ENCODE data around the gene NPHP3. TPM values are rescaled to one million over a fixed set of nuclear protein-coding genes. Genes with fewer than 3 reads are reported as not detected.
"Not testable (repeated sequence)": the region's sequence is repeated elsewhere in the genome, so short reads cannot be mapped to it uniquely, and the experiment has no call there.

The NPHP3 gene
- polyA plus RNA-seq, 1 donor: 88.9 TPM

DNA sequence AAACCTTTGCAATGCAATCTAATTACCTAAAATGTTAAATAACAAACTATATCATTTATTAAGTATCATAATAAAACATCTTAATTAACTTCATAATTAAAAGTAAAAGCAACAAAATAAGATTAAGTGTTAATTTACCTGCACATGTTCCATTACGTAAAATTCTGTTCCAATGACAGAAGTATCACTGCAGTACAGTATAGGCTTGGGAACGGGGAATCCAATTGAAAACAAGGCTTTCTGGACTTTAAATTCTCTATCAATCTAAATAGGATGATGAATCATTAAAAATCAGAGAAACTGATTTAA, 79.7 kb downstream of the NPHP3 start:
- DNase-seq: no peak

DNA sequence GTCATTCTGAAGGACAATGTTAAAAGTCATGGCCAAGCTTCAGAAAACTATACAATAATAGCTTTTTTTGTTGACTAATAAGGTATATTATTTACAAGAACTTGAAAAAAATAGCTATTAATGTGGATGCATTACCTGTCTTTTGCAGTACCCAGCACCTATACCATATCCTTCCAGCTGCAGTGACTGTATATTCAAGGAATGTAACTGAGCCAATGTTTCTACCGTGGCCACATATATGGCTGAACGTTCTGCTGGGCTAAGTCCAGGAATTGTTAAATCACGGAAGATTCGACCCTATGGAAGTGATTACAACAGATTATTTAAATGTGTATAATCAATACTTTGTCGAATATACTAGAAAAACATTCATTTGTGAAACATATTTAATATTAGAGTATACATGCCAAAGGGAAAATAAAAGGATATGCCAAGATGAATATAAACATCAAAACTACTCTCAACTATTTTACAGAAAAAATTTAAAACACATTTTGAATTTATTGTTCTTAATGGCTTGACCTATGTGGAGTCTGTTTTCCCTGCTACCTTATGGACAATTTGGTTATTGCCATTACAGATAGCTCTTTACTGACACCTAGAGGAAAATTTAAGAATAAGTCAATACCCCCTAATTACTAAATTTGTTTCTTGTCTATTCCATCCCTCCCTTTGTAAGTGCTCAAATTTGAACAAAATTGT, 80.2 kb downstream of the NPHP3 start:
- DNase-seq: peak; percentile 31

DNA sequence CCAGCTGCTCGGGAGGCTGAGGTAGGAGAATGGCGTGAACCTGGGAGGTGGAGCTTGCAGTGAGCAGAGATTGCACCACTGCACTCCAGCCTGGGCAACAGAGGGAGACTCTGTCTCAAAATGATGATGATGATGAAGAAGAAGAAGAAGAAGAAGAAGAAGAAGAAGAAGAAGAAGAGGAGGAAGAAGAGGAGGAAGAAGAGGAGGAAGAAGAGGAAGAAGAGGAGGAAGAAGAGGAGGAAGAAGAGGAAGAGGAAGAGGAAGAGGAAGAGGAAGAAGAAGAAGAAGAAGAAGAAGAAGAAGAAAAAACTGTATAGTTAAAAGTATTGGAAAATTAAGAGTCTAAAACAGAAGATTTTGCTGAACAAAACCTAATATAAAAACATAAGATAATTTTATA, 80.8 kb downstream of the NPHP3 start:
- not testable (repeated sequence) for DNase-seq

DNA sequence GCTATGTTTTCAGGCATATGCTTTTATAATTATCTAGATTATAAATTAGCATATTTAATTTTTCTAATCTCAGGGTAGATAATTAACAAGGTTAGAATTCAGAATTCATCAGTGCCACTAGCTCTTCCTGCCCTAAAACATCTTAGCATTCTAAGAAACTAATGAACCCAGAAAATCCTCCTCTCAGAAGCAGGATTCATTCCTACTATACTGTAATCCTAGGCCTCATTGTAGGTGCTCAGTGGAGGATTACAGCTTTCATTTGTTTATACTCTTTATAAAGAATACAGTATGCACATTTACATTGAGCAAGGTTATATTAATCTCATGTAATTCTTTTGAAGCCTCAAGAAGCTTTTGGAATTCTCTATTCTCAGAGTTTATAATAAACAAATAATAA, 83.5 kb downstream of the NPHP3 start:
- no peak for DNase-seq

DNA sequence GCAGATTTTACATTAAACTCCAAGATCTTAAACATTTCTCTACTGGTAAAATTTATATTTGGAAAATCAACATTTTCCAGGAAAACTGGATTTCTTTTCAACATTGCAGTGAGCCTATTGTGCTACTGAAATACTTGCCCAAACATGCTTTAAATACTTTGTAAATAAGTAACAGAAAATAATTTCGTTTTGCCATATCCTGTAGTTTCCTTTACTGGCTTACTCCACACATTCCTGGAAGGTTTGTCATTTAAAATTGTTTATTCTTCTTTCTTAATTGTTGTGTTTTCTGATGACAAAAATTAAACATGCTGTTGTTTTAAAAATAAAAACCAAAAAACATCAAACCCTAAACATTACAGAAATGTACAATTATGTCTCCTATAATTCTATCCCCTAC, 84.6 kb downstream of the NPHP3 start:
- no peak for DNase-seq

DNA sequence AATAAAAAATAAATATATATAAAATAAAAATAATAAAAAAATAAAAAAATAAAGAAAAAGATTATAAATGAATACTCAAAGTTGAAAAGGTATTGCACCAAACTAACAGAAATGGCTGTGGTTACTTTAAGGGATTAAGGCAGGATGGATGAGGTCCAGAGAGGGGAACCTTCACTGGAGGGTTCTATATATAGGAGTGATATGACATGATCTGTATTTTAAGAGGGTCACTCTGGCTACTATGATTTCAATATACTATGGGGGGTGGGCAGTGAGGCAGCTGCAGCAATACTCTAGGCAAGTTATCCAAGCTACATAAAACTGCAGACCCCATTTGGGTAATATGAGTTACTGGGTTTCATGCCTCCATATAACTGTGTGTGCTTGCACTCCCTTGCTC, 87.2 kb downstream of the NPHP3 start:
- no peak for DNase-seq

Other genes with a start within 250 kb of the NPHP3 start
- gene ACKR4, start 125.1 kb downstream of the NPHP3 start, polyA plus RNA-seq (ENCODE audit: insufficient read length): 1.6 TPM
- 58.7 TPM for gene ACAD11, start 62.6 kb downstream of the NPHP3 start, polyA plus RNA-seq (ENCODE audit: insufficient read length)
- 85.4 TPM for gene UBA5, start 62.1 kb downstream of the NPHP3 start, polyA plus RNA-seq (ENCODE audit: insufficient read length)

Measured in left kidney (tissue), 2 donors.